ENCODE measurements around the gene CHERP. TPM values are rescaled to one million over a fixed set of nuclear protein-coding genes. Genes with fewer than 3 reads are reported as not detected.

CHERP gene
- total and polyA plus RNA-seq, 2 of the 13 experiments (the other 11 are each of a cell fraction or from before 2014, with no cell fraction given): 4.3 to 5.4 TPM

DNA sequence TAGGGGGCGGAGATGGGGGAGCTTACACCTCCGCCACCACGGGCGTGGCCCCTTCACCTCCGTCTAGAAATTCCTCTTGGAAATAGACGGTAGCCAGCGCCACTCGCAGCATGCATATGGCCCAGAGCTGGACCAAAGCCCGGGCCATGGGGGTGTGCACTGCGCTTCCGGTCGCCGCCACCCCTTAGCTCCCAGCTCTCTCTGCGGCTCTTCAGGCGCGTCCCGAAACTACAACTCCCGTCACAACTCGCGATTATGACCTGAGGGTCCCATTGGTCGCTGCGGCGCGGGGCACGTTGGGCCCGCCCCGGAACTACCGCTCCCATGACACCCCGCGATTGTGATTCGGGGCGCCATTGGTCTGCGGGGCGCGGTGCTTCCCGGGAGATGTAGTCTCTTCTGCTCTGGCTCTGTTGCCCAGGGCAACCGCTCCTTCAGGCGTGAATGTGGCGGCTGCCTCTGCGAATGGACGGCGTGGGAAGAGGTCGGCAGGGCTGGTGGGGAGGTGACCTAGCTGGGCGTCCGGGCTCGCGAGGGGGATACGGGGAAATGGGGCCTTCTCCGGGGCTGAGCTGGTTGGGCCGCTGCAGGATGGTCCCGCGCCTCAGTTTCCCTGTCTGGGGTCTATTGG, 46.1 kb downstream of the CHERP start, which contains the start of the genes C19orf44 and CALR3 (continued):
- TF ChIP-seq ZFAT (CRISPR knock-in tag; conservative IDR thresholded peaks at IDR 0.05) (no peak), ZNF34 (CRISPR knock-in tag; IDR thresholded peaks at IDR 0.05; ENCODE audit: borderline replicate concordance) (peak; percentile 51; the same call in 1 of the 2 replicates), TERF1 (CRISPR knock-in tag; IDR thresholded peaks at IDR 0.05) (no peak), ZNF747 (CRISPR knock-in tag; IDR thresholded peaks at IDR 0.05; ENCODE audit: borderline replicate concordance) (peak; percentile 81; the same call in 1 of the 2 replicates), THYN1 (CRISPR knock-in tag; IDR thresholded peaks at IDR 0.05; ENCODE audit: borderline replicate concordance, low read depth) (no peak), RAD21 (CRISPR knock-in tag; IDR thresholded peaks at IDR 0.05) (peak; percentile 42; the same call in 1 of the 2 replicates), POLR2A (IDR thresholded peaks at IDR 0.05; ENCODE audit: insufficient read depth in 1 of 2, low read depth in 2 of 2, low read length in 2 of 2) (peak in 1 of 2 experiments; percentile 56; a peak in 3 of 4 replicates), MTA1 (CRISPR knock-in tag; IDR thresholded peaks at IDR 0.05; ENCODE audit: borderline replicate concordance) (peak; percentile 53; the same call in 1 of the 2 replicates), CREBL2 (CRISPR knock-in tag; IDR thresholded peaks at IDR 0.05; ENCODE audit: borderline replicate concordance) (no peak), ZMYM2 (CRISPR knock-in tag; IDR thresholded peaks at IDR 0.05) (no peak), ZNF598 (CRISPR knock-in tag; IDR thresholded peaks at IDR 0.05; ENCODE audit: borderline replicate concordance) (peak; percentile 40; the same call in 1 of the 2 replicates), ZNF720 (CRISPR knock-in tag; IDR thresholded peaks at IDR 0.05) (no peak)
- TF ChIP-seq, protein P1, sequence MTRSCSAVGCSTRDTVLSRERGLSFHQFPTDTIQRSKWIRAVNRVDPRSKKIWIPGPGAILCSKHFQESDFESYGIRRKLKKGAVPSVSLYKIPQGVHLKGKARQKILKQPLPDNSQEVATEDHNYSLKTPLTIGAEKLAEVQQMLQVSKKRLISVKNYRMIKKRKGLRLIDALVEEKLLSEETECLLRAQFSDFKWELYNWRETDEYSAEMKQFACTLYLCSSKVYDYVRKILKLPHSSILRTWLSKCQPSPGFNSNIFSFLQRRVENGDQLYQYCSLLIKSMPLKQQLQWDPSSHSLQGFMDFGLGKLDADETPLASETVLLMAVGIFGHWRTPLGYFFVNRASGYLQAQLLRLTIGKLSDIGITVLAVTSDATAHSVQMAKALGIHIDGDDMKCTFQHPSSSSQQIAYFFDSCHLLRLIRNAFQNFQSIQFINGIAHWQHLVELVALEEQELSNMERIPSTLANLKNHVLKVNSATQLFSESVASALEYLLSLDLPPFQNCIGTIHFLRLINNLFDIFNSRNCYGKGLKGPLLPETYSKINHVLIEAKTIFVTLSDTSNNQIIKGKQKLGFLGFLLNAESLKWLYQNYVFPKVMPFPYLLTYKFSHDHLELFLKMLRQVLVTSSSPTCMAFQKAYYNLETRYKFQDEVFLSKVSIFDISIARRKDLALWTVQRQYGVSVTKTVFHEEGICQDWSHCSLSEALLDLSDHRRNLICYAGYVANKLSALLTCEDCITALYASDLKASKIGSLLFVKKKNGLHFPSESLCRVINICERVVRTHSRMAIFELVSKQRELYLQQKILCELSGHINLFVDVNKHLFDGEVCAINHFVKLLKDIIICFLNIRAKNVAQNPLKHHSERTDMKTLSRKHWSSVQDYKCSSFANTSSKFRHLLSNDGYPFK (CRISPR knock-in tag; IDR thresholded peaks at IDR 0.05; ENCODE audit: borderline replicate concordance): peak; percentile 81; the same call in 1 of the 2 replicates
- TF ChIP-seq, protein P2, sequence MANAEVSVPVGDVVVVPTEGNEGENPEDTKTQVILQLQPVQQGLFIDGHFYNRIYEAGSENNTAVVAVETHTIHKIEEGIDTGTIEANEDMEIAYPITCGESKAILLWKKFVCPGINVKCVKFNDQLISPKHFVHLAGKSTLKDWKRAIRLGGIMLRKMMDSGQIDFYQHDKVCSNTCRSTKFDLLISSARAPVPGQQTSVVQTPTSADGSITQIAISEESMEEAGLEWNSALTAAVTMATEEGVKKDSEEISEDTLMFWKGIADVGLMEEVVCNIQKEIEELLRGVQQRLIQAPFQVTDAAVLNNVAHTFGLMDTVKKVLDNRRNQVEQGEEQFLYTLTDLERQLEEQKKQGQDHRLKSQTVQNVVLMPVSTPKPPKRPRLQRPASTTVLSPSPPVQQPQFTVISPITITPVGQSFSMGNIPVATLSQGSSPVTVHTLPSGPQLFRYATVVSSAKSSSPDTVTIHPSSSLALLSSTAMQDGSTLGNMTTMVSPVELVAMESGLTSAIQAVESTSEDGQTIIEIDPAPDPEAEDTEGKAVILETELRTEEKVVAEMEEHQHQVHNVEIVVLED (CRISPR knock-in tag; IDR thresholded peaks at IDR 0.05; ENCODE audit: borderline replicate concordance): peak; percentile 97
- TF ChIP-seq, protein P3, sequence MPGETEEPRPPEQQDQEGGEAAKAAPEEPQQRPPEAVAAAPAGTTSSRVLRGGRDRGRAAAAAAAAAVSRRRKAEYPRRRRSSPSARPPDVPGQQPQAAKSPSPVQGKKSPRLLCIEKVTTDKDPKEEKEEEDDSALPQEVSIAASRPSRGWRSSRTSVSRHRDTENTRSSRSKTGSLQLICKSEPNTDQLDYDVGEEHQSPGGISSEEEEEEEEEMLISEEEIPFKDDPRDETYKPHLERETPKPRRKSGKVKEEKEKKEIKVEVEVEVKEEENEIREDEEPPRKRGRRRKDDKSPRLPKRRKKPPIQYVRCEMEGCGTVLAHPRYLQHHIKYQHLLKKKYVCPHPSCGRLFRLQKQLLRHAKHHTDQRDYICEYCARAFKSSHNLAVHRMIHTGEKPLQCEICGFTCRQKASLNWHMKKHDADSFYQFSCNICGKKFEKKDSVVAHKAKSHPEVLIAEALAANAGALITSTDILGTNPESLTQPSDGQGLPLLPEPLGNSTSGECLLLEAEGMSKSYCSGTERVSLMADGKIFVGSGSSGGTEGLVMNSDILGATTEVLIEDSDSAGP (CRISPR knock-in tag; IDR thresholded peaks at IDR 0.05; ENCODE audit: borderline replicate concordance): peak; percentile 78
- TF ChIP-seq, protein P4, sequence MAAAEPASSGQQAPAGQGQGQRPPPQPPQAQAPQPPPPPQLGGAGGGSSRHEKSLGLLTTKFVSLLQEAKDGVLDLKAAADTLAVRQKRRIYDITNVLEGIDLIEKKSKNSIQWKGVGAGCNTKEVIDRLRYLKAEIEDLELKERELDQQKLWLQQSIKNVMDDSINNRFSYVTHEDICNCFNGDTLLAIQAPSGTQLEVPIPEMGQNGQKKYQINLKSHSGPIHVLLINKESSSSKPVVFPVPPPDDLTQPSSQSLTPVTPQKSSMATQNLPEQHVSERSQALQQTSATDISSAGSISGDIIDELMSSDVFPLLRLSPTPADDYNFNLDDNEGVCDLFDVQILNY (CRISPR knock-in tag; conservative IDR thresholded peaks at IDR 0.05): peak; percentile 46; the same call in 1 of the 2 replicates
- TF ChIP-seq, protein P5, sequence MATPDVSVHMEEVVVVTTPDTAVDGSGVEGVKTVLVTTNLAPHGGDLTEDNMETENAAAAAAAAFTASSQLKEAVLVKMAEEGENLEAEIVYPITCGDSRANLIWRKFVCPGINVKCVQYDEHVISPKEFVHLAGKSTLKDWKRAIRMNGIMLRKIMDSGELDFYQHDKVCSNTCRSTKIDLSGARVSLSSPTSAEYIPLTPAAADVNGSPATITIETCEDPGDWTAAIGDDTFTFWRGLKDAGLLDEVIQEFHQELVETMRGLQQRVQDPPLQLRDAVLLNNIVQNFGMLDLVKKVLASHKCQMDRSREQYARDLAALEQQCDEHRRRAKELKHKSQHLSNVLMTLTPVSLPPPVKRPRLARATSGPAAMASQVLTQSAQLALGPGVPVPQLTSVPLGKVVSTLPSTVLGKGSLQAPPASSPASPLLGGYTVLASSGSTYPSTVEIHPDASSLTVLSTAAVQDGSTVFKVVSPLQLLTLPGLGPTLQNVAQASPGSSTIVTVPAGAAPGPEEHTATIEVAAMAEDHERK (CRISPR knock-in tag; IDR thresholded peaks at IDR 0.05; ENCODE audit: low read depth): peak; percentile 84

Measured in HepG2 (cell line).